Measurements from ENCODE around the gene YIPF1. TPM values are rescaled to one million over a fixed set of nuclear protein-coding genes. Genes with fewer than 3 reads are reported as not detected.
"Not testable (repeated sequence)": the region's sequence is repeated elsewhere in the genome, so short reads cannot be mapped to it uniquely, and the experiment has no call there.

The YIPF1 gene
- total and polyA plus RNA-seq, 2 donors (not counting 1 experiment from before 2014, with no cell fraction given), result 34.7 to 39.8 TPM

DNA sequence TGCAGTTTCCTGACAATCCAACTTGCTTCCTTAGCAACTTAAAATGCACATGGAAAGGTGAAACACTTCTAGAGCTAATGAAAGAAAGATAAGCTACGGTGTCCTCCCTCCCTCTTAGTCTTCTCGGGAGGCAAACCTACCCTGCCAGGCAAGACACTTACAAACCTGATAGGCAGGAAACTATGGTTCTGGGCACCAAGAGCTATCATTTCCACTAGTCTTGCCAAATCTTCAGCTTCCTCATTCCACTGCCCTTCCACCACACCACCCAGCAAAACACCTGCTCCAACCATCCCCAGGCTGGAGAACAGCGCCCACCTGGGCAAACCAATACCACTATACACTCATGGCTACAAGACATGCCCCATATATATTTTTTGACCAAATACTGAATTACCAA lies 66.7 kb downstream of the YIPF1 start:
- no peaks in the 10 kb centered on the region for H3K79me2 ChIP-seq (ENCODE audit: control insufficient read depth, insufficient read depth, low read length)
- H3K36me3 ChIP-seq (ENCODE audit: control insufficient read depth, insufficient read depth, low read length), result no peaks in the 10 kb centered on the region
- no peaks in the 10 kb centered on the region for H3K27me3 ChIP-seq (ENCODE audit: control insufficient read depth, insufficient read depth, low read length)
- H3K4me2 ChIP-seq (ENCODE audit: extremely low read depth, insufficient read depth, low read length), result no peak overlapping the region
- TF ChIP-seq EZH2 (IDR thresholded peaks at IDR 0.05; ENCODE audit: low read length, missing control alignments), result no peak
- no peak for TF ChIP-seq CTCF (conservative IDR thresholded peaks at IDR 0.05 in 1 of 2, IDR thresholded peaks at IDR 0.05 in 1 of 2; ENCODE audit: low read depth in 1 of 2, low read length in 2 of 2)
- H3K4me3 ChIP-seq (replicated peaks in 1 of 4; ENCODE audit: control extremely low read depth in 1 of 4, insufficient read depth in 1 of 4, low read depth in 3 of 4, low read length in 4 of 4), result no peak overlapping the region
- H2AFZ ChIP-seq (ENCODE audit: low read length), result no peak overlapping the region
- no peaks in the 10 kb centered on the region for H3K4me1 ChIP-seq (ENCODE audit: control insufficient read depth, extremely low read depth, insufficient read depth, low read length)
- H3K27ac ChIP-seq (ENCODE audit: insufficient read depth, low read length), result no peak overlapping the region
- no peak for DNase-seq (ENCODE audit: low read depth in 2 of 2)
- H4K20me1 ChIP-seq (ENCODE audit: control insufficient read depth, extremely low read depth, insufficient read depth, low read length), result no peaks in the 10 kb centered on the region
- no peaks in the 10 kb centered on the region for H3K9me3 ChIP-seq (ENCODE audit: control insufficient read depth, insufficient read depth, low read depth, low read length)
- H3K9ac ChIP-seq (ENCODE audit: insufficient read depth, low read length), result no peak overlapping the region

DNA sequence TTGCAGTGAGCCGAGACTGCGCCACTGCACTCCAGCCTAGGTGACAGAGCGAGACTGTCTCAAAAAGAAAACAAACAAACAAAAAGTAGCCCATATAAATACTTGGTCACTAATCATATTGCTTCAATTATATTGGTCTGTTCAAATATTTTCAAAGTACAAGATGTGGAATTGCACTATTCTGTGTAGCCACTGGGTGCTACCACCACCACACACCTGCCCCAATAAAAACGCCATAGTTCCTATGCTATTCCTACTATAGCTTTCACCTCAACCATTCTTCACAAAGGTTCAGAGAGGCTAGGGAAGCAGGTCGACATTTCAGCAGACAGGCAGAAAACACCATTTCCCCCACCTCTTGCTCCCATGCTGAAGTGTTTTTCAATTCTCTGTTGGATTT lies 68.2 kb downstream of the YIPF1 start:
- H3K9ac ChIP-seq (ENCODE audit: insufficient read depth, low read length), result no peak overlapping the region
- H2AFZ ChIP-seq (ENCODE audit: low read length), result no peak overlapping the region
- no peaks in the 10 kb centered on the region for H4K20me1 ChIP-seq (ENCODE audit: control insufficient read depth, extremely low read depth, insufficient read depth, low read length)
- no peak for DNase-seq (ENCODE audit: low read depth in 2 of 2)
- H3K36me3 ChIP-seq (ENCODE audit: control insufficient read depth, insufficient read depth, low read length), result no peaks in the 10 kb centered on the region
- H3K4me1 ChIP-seq (ENCODE audit: control insufficient read depth, extremely low read depth, insufficient read depth, low read length), result no peaks in the 10 kb centered on the region
- no peaks in the 10 kb centered on the region for H3K27me3 ChIP-seq (ENCODE audit: control insufficient read depth, insufficient read depth, low read length)
- TF ChIP-seq EZH2 (IDR thresholded peaks at IDR 0.05; ENCODE audit: low read length, missing control alignments) (no peak), CTCF (conservative IDR thresholded peaks at IDR 0.05 in 1 of 2, IDR thresholded peaks at IDR 0.05 in 1 of 2; ENCODE audit: low read depth in 1 of 2, low read length in 2 of 2) (no peak)
- no peaks in the 10 kb centered on the region for H3K9me3 ChIP-seq (ENCODE audit: control insufficient read depth, insufficient read depth, low read depth, low read length)
- no peak overlapping the region for H3K27ac ChIP-seq (ENCODE audit: insufficient read depth, low read length)
- no peaks in the 10 kb centered on the region for H3K79me2 ChIP-seq (ENCODE audit: control insufficient read depth, insufficient read depth, low read length)
- H3K4me3 ChIP-seq (replicated peaks in 1 of 4; ENCODE audit: control extremely low read depth in 1 of 4, insufficient read depth in 1 of 4, low read depth in 3 of 4, low read length in 4 of 4), result no peak overlapping the region
- H3K4me2 ChIP-seq (ENCODE audit: extremely low read depth, insufficient read depth, low read length), result no peak overlapping the region

DNA sequence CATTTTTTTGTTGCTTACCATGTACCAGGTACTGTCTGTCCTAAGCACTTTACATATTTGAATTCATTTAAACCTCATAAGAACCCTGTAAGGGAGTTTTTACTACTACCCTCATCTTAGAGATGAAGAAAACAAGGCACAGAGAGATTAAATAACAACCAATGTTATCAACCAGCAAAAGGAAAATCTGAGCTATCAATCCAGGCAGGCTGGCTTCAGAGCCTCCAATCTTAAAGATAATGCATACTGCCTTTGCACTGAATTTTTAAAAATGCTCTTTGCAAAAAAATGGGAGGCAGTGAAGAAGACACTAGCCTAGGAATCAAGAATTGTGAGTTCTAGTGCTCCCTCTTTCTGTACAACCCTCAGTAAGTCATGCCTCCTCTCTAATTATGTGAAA lies 70.2 kb downstream of the YIPF1 start:
- no peaks in the 10 kb centered on the region for H4K20me1 ChIP-seq (ENCODE audit: control insufficient read depth, extremely low read depth, insufficient read depth, low read length)
- H3K27ac ChIP-seq (ENCODE audit: insufficient read depth, low read length), result no peak overlapping the region
- H2AFZ ChIP-seq (ENCODE audit: low read length), result no peak overlapping the region
- TF ChIP-seq CTCF (conservative IDR thresholded peaks at IDR 0.05 in 1 of 2, IDR thresholded peaks at IDR 0.05 in 1 of 2; ENCODE audit: low read depth in 1 of 2, low read length in 2 of 2), result no peak
- DNase-seq (ENCODE audit: low read depth in 2 of 2), result no peak
- no peak overlapping the region for H3K4me3 ChIP-seq (replicated peaks in 1 of 4; ENCODE audit: control extremely low read depth in 1 of 4, insufficient read depth in 1 of 4, low read depth in 3 of 4, low read length in 4 of 4)
- H3K4me2 ChIP-seq (ENCODE audit: extremely low read depth, insufficient read depth, low read length), result no peak overlapping the region
- H3K4me1 ChIP-seq (ENCODE audit: control insufficient read depth, extremely low read depth, insufficient read depth, low read length), result no peaks in the 10 kb centered on the region
- H3K36me3 ChIP-seq (ENCODE audit: control insufficient read depth, insufficient read depth, low read length), result no peaks in the 10 kb centered on the region
- H3K79me2 ChIP-seq (ENCODE audit: control insufficient read depth, insufficient read depth, low read length), result no peaks in the 10 kb centered on the region
- no peak overlapping the region for H3K9ac ChIP-seq (ENCODE audit: insufficient read depth, low read length)
- H3K27me3 ChIP-seq (ENCODE audit: control insufficient read depth, insufficient read depth, low read length), result no peaks in the 10 kb centered on the region
- no peaks in the 10 kb centered on the region for H3K9me3 ChIP-seq (ENCODE audit: control insufficient read depth, insufficient read depth, low read depth, low read length)

- not testable (repeated sequence) for H3K27me3 ChIP-seq (ENCODE audit: control insufficient read depth, insufficient read depth, low read length); H3K9ac ChIP-seq (ENCODE audit: insufficient read depth, low read length); H2AFZ ChIP-seq (ENCODE audit: low read length); H3K27ac ChIP-seq (ENCODE audit: insufficient read depth, low read length); H4K20me1 ChIP-seq (ENCODE audit: control insufficient read depth, extremely low read depth, insufficient read depth, low read length); H3K79me2 ChIP-seq (ENCODE audit: control insufficient read depth, insufficient read depth, low read length); DNase-seq (ENCODE audit: low read depth in 2 of 2); H3K4me2 ChIP-seq (ENCODE audit: extremely low read depth, insufficient read depth, low read length); H3K4me1 ChIP-seq (ENCODE audit: control insufficient read depth, extremely low read depth, insufficient read depth, low read length); H3K9me3 ChIP-seq (ENCODE audit: control insufficient read depth, insufficient read depth, low read depth, low read length); H3K4me3 ChIP-seq (replicated peaks in 1 of 4; ENCODE audit: control extremely low read depth in 1 of 4, insufficient read depth in 1 of 4, low read depth in 3 of 4, low read length in 4 of 4); H3K36me3 ChIP-seq (ENCODE audit: control insufficient read depth, insufficient read depth, low read length)
Observed at GRCh38 chr1:53816584-53816983, 73.0 kb downstream of the YIPF1 start.

DNA sequence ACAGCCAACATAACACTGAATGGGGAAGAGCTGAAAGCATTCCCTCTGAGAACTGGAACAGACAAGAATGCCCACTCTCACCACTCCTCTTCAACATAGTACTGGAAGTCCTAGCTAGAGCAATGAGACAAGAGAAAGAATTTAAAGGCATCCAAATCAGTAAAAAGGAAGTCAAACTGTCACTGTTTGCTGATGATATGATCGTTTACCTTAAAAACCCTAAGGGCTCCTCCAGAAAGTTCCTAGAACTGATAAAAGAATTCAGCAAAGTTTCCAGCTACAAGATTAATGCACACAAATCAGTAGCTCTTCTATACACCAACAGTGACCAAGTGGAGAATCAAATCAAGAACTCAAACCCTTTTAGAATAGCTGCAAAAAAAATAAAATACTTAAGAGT lies 74.1 kb downstream of the YIPF1 start:
- not testable (repeated sequence) for H3K27ac ChIP-seq (ENCODE audit: insufficient read depth, low read length); H3K4me3 ChIP-seq (replicated peaks in 1 of 4; ENCODE audit: control extremely low read depth in 1 of 4, insufficient read depth in 1 of 4, low read depth in 3 of 4, low read length in 4 of 4); H3K27me3 ChIP-seq (ENCODE audit: control insufficient read depth, insufficient read depth, low read length); H4K20me1 ChIP-seq (ENCODE audit: control insufficient read depth, extremely low read depth, insufficient read depth, low read length); H3K79me2 ChIP-seq (ENCODE audit: control insufficient read depth, insufficient read depth, low read length); H3K4me1 ChIP-seq (ENCODE audit: control insufficient read depth, extremely low read depth, insufficient read depth, low read length); H3K36me3 ChIP-seq (ENCODE audit: control insufficient read depth, insufficient read depth, low read length); H3K9me3 ChIP-seq (ENCODE audit: control insufficient read depth, insufficient read depth, low read depth, low read length); DNase-seq (ENCODE audit: low read depth in 2 of 2); H3K4me2 ChIP-seq (ENCODE audit: extremely low read depth, insufficient read depth, low read length); H3K9ac ChIP-seq (ENCODE audit: insufficient read depth, low read length); H2AFZ ChIP-seq (ENCODE audit: low read length)

All from fibroblast of lung (primary cell).